HL-60 (cell line): ENCODE data around the gene LTA4H.

Experiments used
- CTCF ChIP-seq: IDR thresholded peaks from one replicate; pipeline ENCODE4 v1.5.1; 2011; ENCODE audit warnings: low read length, control low read depth, inconsistent platforms; ENCODE audit not compliant: insufficient read depth
- GABPA ChIP-seq: IDR thresholded peaks from 2 replicates; pipeline ENCODE4 v1.6.1; 2012; ENCODE audit warnings: low read depth
- POLR2AphosphoS5 ChIP-seq: IDR thresholded peaks from 2 replicates; pipeline ENCODE4 v1.6.1; 2012; ENCODE audit warnings: low read depth
- TF ChIP-seq, protein P1 (sequence below): IDR thresholded peaks from 2 replicates; pipeline ENCODE4 v1.6.1; 2012; ENCODE audit warnings: low read depth; ENCODE audit not compliant: insufficient replicate concordance

DNA sequence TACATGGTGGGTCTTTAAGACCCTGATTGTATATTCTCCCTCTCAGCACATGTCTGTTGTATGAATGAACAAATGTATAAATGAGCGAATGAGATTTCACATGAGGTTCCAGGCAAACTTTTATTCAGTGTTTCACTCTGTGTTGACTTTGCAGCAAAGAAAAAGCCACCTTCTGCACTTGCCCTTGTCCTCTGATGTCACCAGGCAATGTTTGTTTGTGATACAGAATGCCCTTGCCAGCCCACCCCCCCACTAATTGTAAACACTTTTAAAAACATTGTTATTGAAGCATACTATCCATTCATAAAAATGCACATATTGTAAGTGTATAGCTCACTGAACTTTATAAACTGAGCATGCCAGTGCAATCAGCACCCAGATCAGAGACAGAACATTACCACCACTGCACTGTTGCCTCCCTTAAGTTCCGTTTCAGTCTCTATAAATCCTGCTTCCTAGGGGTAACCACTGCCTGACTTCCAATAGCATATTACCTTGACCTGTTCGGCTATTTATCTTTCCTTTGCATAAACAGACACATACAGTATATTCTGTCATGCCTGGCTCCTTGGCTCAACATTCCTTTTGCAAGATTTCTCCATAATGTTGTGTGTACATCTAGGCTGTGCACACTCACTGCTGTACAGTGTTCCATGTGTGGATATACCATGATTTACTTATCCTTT lies 11.3 kb upstream of the LTA4H start:
- TF ChIP-seq CTCF = no peak
- TF ChIP-seq, protein P1, sequence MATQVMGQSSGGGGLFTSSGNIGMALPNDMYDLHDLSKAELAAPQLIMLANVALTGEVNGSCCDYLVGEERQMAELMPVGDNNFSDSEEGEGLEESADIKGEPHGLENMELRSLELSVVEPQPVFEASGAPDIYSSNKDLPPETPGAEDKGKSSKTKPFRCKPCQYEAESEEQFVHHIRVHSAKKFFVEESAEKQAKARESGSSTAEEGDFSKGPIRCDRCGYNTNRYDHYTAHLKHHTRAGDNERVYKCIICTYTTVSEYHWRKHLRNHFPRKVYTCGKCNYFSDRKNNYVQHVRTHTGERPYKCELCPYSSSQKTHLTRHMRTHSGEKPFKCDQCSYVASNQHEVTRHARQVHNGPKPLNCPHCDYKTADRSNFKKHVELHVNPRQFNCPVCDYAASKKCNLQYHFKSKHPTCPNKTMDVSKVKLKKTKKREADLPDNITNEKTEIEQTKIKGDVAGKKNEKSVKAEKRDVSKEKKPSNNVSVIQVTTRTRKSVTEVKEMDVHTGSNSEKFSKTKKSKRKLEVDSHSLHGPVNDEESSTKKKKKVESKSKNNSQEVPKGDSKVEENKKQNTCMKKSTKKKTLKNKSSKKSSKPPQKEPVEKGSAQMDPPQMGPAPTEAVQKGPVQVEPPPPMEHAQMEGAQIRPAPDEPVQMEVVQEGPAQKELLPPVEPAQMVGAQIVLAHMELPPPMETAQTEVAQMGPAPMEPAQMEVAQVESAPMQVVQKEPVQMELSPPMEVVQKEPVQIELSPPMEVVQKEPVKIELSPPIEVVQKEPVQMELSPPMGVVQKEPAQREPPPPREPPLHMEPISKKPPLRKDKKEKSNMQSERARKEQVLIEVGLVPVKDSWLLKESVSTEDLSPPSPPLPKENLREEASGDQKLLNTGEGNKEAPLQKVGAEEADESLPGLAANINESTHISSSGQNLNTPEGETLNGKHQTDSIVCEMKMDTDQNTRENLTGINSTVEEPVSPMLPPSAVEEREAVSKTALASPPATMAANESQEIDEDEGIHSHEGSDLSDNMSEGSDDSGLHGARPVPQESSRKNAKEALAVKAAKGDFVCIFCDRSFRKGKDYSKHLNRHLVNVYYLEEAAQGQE = no peak
- TF ChIP-seq POLR2AphosphoS5 = no peak
- TF ChIP-seq GABPA = no peak
